ENCODE measurements around the gene PHF20.

GRCh38 chr20:35845561-35845960, 73.7 kb downstream of the PHF20 start:
- no peak for TF ChIP-seq POLR2A (IDR thresholded peaks at IDR 0.05)
- TF ChIP-seq, protein P1, sequence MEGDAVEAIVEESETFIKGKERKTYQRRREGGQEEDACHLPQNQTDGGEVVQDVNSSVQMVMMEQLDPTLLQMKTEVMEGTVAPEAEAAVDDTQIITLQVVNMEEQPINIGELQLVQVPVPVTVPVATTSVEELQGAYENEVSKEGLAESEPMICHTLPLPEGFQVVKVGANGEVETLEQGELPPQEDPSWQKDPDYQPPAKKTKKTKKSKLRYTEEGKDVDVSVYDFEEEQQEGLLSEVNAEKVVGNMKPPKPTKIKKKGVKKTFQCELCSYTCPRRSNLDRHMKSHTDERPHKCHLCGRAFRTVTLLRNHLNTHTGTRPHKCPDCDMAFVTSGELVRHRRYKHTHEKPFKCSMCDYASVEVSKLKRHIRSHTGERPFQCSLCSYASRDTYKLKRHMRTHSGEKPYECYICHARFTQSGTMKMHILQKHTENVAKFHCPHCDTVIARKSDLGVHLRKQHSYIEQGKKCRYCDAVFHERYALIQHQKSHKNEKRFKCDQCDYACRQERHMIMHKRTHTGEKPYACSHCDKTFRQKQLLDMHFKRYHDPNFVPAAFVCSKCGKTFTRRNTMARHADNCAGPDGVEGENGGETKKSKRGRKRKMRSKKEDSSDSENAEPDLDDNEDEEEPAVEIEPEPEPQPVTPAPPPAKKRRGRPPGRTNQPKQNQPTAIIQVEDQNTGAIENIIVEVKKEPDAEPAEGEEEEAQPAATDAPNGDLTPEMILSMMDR (IDR thresholded peaks at IDR 0.05) = no peak

Data from gastroesophageal sphincter (tissue), 3 donors.